Mononuclear cell (primary cell): ENCODE measurements around the gene SLC35A2. TPM values are rescaled to one million over a fixed set of nuclear protein-coding genes. Genes with fewer than 3 reads are reported as not detected.
"Not testable (repeated sequence)": the region's sequence is repeated elsewhere in the genome, so short reads cannot be mapped to it uniquely, and the experiment has no call there.

Source experiments
- H3K27me3 ChIP-seq: 2 replicates; pipeline ENCODE4 v1.6.0; 2011; ENCODE audit warnings: low read length, control low read depth; ENCODE audit not compliant: insufficient read depth
- H3K4me1 ChIP-seq: 2 replicates; pipeline ENCODE4 v1.5.1; 2011; ENCODE audit warnings: mild to moderate bottlenecking, low read length, control low read depth; ENCODE audit not compliant: insufficient read depth
- H3K4me3 ChIP-seq: 2 replicates; pipeline ENCODE4 v1.5.1; 2011; ENCODE audit warnings: mild to moderate bottlenecking, low read length, moderate library complexity
- H3K9me3 ChIP-seq: 2 replicates; pipeline ENCODE4 v1.5.1; 2011; ENCODE audit warnings: low read depth, mild to moderate bottlenecking, control low read depth, low read length
- total RNA-seq: library from RNA; depleted of rRNA; stranded (reverse); fragments of >200 nt; gene quantifications from one replicate; pipeline ENCODE4 v1.2.3, GENCODE V29; 2012

The SLC35A2 gene
- total RNA-seq, 1 donor, result 8.5 TPM

DNA sequence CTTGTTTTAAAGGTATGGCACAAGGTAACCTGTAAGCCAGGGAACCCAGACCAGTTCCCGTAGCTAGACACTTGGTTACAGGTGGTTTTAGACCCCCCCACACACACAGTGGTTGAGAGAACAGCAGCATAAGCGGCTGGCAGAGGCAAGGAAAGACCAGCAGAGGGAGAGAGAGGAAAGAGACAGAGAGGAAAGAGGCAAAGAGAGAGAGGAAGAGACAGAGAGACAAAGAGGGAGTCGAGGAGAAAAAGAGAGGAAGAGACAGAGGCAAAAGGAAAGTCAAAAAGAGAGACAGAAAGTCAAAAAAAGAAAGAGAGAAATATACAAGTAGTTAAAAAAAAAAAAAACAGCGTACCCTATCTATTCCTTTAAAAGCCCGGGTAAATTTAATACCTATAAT lies 56.5 kb downstream of the SLC35A2 start:
- H3K4me3 ChIP-seq, result no peak overlapping the region
- H3K4me1 ChIP-seq, result no peaks in the 10 kb centered on the region
- no peaks in the 10 kb centered on the region for H3K27me3 ChIP-seq
- no peaks in the 10 kb centered on the region for H3K9me3 ChIP-seq

- not testable (repeated sequence) for H3K4me1 ChIP-seq, H3K27me3 ChIP-seq, H3K9me3 ChIP-seq, H3K4me3 ChIP-seq
Observed at GRCh38 chrX:48854121-48854804, 57.2 kb downstream of the SLC35A2 start.

- not testable (repeated sequence) for H3K27me3 ChIP-seq, H3K4me3 ChIP-seq, H3K4me1 ChIP-seq, H3K9me3 ChIP-seq
Observed at GRCh38 chrX:48853494-48853893, 58.0 kb downstream of the SLC35A2 start.

Other genes starting within 250 kb of the SLC35A2 start
- gene WAS, start 227.8 kb downstream of the SLC35A2 start, total RNA-seq, result 64.3 TPM
- 7.0 TPM for gene SUV39H1, start 214.9 kb downstream of the SLC35A2 start, total RNA-seq
- gene GLOD5, start 149.9 kb downstream of the SLC35A2 start, total RNA-seq, result not detected
- gene GATA1, start 125.1 kb downstream of the SLC35A2 start, total RNA-seq, result 1.6 TPM
- 21.5 TPM for gene HDAC6, start 109.6 kb downstream of the SLC35A2 start, total RNA-seq
- not detected for gene ERAS, start 85.1 kb downstream of the SLC35A2 start, total RNA-seq
- gene PCSK1N, start 76.0 kb downstream of the SLC35A2 start, total RNA-seq, result 3.3 TPM
- gene TIMM17B, start 13.9 kb downstream of the SLC35A2 start, total RNA-seq, result 18.3 TPM
- 37.6 TPM for gene PQBP1, start 13.7 kb downstream of the SLC35A2 start, total RNA-seq
- gene PIM2, start 7.4 kb upstream of the SLC35A2 start, total RNA-seq, result 239 TPM
- gene OTUD5, start 46.0 kb upstream of the SLC35A2 start, total RNA-seq, result 56.1 TPM
- gene KCND1, start 60.2 kb upstream of the SLC35A2 start, total RNA-seq, result 1.2 TPM
- 24.9 TPM for gene GRIPAP1, start 90.6 kb upstream of the SLC35A2 start, total RNA-seq
- 29.3 TPM for gene TFE3, start 131.7 kb upstream of the SLC35A2 start, total RNA-seq
- 2.9 TPM for gene CCDC120, start 147.4 kb upstream of the SLC35A2 start, total RNA-seq
- 5.5 TPM for gene PRAF2, start 162.4 kb upstream of the SLC35A2 start, total RNA-seq
- 48.7 TPM for gene WDR45, start 168.2 kb upstream of the SLC35A2 start, total RNA-seq
- gene GPKOW, start 212.1 kb upstream of the SLC35A2 start, total RNA-seq, result 8.9 TPM